ENCODE data around the gene TEX22.

DNA sequence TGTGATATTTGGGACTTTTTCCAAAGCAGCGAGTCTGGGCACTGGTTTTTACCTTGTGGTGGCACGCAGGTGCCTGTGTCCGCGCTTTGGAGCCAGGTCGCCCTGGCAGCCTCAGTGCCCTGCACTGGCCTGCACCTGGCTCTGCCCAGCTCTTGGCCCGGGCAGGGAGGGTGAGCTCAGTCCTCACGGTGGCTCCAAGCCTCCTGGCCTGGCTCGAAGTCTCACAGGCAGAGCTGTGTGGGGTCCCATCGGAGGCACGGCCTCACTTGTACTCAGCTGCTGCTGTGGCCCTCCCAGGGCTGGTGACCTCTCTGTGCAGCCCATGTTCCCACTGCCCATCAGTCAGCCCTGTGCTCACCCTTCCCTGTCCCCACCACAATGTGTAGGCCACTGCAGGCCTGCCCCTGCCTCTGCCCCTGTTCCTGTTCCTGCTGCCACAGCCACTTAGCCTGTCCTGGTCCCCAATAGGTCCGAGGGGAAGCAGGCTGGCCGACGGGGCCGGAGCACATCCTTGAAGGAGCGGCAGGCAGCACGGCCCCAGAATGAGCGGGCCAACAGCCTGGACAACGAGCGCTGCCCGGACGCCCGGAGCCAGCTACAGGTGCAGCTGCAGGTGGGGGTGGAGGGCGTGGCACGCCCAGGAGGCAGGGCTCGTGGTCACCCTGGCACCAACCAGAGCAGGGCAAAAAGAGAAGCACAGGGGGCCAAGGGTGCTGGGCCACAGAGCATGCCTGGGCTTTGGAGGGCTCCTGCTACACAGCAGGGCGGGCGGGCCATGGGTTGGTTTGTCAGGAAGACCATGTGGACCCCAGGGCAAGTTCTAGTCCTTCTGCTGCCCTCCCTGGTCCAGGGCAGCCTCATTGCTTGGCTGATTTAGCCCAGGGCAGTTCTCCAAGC is 16.6 kb upstream of the TEX22 start:
- TF ChIP-seq CTCF (IDR thresholded peaks at IDR 0.05): no peak
- no peak for TF ChIP-seq POLR2A (IDR thresholded peaks at IDR 0.05)
